ENCODE data around the gene LLGL2. TPM values are rescaled to one million over a fixed set of nuclear protein-coding genes. Genes with fewer than 3 reads are reported as not detected.
A peak's percentile ranks its signal among the peaks of the same experiment; 100 is the strongest.
"Not testable (repeated sequence)": the region's sequence is repeated elsewhere in the genome, so short reads cannot be mapped to it uniquely, and the experiment has no call there.

Gene LLGL2
- total RNA-seq, 1 experiment from 2014 or later, result 10.8 TPM

- intact Hi-C loops (cut with micrococcal nuclease; ENCODE audit: unreplicated experiment), result loop anchor here (5.0 kb wide), 1 partner anchor 70 kb away; the partner anchor contains the start of gene MYO15B
- POLR2A ChIA-PET (ENCODE audit: low non-redundant PET), result no interaction called here
- BruUV-seq (replicated peaks), result no TSS peak
These were observed 8.1 kb upstream of the LLGL2 start for GRCh38 chr17:75517297-75517865.

GRCh38 chr17:75518201-75518600, 7.3 kb upstream of the LLGL2 start:
- BruUV-seq (replicated peaks), result no TSS peak
- intact Hi-C loops (cut with micrococcal nuclease; ENCODE audit: unreplicated experiment), result loop anchor here (5.0 kb wide), 1 partner anchor 69 kb away; the partner anchor contains the start of gene MYO15B
- Histone ChIP-seq H3K4me3 (ENCODE audit: low read depth, low read length, poor library complexity, severe bottlenecking) (no peak overlapping the region), H3K9me3 (ENCODE audit: low read depth, low read length, poor library complexity, severe bottlenecking) (no peaks in the 10 kb centered on the region), H3K27ac (ENCODE audit: low read depth, low read length, poor library complexity, severe bottlenecking) (no peak overlapping the region), H3K27me3 (replicated peaks; ENCODE audit: insufficient read depth, low read depth, low read length, poor library complexity) (no peaks in the 10 kb centered on the region), H3K4me1 (ENCODE audit: insufficient read depth, low read length, poor library complexity, severe bottlenecking) (no peaks in the 10 kb centered on the region), H3K36me3 (ENCODE audit: insufficient read depth, low read length, poor library complexity, severe bottlenecking) (peaks cover 15% of the 10 kb centered on the region)
- POLR2A ChIA-PET (ENCODE audit: low non-redundant PET), result no interaction called here
- DNase-seq (ENCODE audit: low spot score), result no peak
- TF ChIP-seq, protein P1, sequence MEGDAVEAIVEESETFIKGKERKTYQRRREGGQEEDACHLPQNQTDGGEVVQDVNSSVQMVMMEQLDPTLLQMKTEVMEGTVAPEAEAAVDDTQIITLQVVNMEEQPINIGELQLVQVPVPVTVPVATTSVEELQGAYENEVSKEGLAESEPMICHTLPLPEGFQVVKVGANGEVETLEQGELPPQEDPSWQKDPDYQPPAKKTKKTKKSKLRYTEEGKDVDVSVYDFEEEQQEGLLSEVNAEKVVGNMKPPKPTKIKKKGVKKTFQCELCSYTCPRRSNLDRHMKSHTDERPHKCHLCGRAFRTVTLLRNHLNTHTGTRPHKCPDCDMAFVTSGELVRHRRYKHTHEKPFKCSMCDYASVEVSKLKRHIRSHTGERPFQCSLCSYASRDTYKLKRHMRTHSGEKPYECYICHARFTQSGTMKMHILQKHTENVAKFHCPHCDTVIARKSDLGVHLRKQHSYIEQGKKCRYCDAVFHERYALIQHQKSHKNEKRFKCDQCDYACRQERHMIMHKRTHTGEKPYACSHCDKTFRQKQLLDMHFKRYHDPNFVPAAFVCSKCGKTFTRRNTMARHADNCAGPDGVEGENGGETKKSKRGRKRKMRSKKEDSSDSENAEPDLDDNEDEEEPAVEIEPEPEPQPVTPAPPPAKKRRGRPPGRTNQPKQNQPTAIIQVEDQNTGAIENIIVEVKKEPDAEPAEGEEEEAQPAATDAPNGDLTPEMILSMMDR (conservative IDR thresholded peaks at IDR 0.05; ENCODE audit: low read depth, low read length), result no peak
- no peak for TF ChIP-seq EZH2 (IDR thresholded peaks at IDR 0.05; ENCODE audit: borderline replicate concordance, low read depth, low read length, poor library complexity, severe bottlenecking)
- CTCF ChIA-PET, result no interaction called here

More at GRCh38 chr17:75517297-75517865, 8.1 kb upstream of the LLGL2 start:
- Histone ChIP-seq H3K27me3 (replicated peaks; ENCODE audit: insufficient read depth, low read depth, low read length, poor library complexity) (no peaks in the 10 kb centered on the region), H3K4me3 (ENCODE audit: low read depth, low read length, poor library complexity, severe bottlenecking) (peak overlapping the region; percentile 87), H3K9me3 (ENCODE audit: low read depth, low read length, poor library complexity, severe bottlenecking) (no peaks in the 10 kb centered on the region), H3K36me3 (ENCODE audit: insufficient read depth, low read length, poor library complexity, severe bottlenecking) (peaks cover 15% of the 10 kb centered on the region), H3K27ac (ENCODE audit: low read depth, low read length, poor library complexity, severe bottlenecking) (no peak overlapping the region), H3K4me1 (ENCODE audit: insufficient read depth, low read length, poor library complexity, severe bottlenecking) (no peaks in the 10 kb centered on the region)
- CTCF ChIA-PET, result interaction anchor here (0.6 kb wide), 1 partner anchor 56 kb away, joined by 5 read pairs; no protein-coding TSS in a partner anchor
- no peak for DNase-seq (ENCODE audit: low spot score)
- TF ChIP-seq, protein P1 (conservative IDR thresholded peaks at IDR 0.05; ENCODE audit: low read depth, low read length), result no peak
- no peak for TF ChIP-seq EZH2 (IDR thresholded peaks at IDR 0.05; ENCODE audit: borderline replicate concordance, low read depth, low read length, poor library complexity, severe bottlenecking)

DNA sequence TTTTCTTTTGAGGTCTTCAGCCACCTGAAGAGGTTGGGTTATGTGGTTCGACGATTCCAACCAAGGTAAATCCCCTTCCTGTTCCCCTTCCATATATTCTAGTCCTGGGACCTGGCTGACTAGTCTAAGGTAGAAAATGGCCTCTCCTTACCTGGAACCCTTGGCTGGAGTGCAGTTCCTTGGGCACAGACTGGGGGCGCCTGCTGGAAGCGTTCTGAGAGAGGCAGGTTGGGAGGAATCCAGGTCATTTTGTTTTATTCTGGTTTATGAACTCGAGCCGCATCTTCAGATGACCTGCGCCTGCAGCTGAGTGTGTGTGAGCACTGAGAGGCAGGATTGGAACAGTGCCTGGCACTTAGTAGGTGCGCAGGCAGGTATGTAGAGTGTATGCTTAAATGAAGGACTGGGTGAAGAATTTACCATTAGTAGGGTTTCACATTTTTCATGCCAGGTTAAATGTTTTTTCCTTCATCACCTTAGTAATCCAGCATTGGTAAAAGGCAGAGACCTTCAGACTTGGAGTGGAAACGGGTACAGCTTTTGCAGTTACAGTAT, 6.4 kb upstream of the LLGL2 start:
- no peaks in the 10 kb centered on the region for H3K9me3 ChIP-seq (ENCODE audit: low read depth, low read length, poor library complexity, severe bottlenecking)
- POLR2A ChIA-PET (ENCODE audit: low non-redundant PET), result no interaction called here
- DNase-seq (ENCODE audit: low spot score), result no peak
- BruUV-seq (replicated peaks), result no TSS peak
- CTCF ChIA-PET, result no interaction called here
- H3K4me3 ChIP-seq (ENCODE audit: low read depth, low read length, poor library complexity, severe bottlenecking), result no peak overlapping the region
- H3K27me3 ChIP-seq (replicated peaks; ENCODE audit: insufficient read depth, low read depth, low read length, poor library complexity), result no peaks in the 10 kb centered on the region
- H3K4me1 ChIP-seq (ENCODE audit: insufficient read depth, low read length, poor library complexity, severe bottlenecking), result no peaks in the 10 kb centered on the region
- intact Hi-C loops (cut with micrococcal nuclease; ENCODE audit: unreplicated experiment), result loop anchor here (5.0 kb wide), 1 partner anchor 68 kb away; the partner anchor contains the start of gene MYO15B
- TF ChIP-seq EZH2 (IDR thresholded peaks at IDR 0.05; ENCODE audit: borderline replicate concordance, low read depth, low read length, poor library complexity, severe bottlenecking), result no peak
- TF ChIP-seq, protein P1 (conservative IDR thresholded peaks at IDR 0.05; ENCODE audit: low read depth, low read length), result no peak
- H3K36me3 ChIP-seq (ENCODE audit: insufficient read depth, low read length, poor library complexity, severe bottlenecking), result peaks cover 11% of the 10 kb centered on the region
- no peak overlapping the region for H3K27ac ChIP-seq (ENCODE audit: low read depth, low read length, poor library complexity, severe bottlenecking)

- H3K27ac ChIP-seq (ENCODE audit: low read depth, low read length, poor library complexity, severe bottlenecking); CTCF ChIA-PET; H3K4me3 ChIP-seq (ENCODE audit: low read depth, low read length, poor library complexity, severe bottlenecking); H3K4me1 ChIP-seq (ENCODE audit: insufficient read depth, low read length, poor library complexity, severe bottlenecking); H3K27me3 ChIP-seq (replicated peaks; ENCODE audit: insufficient read depth, low read depth, low read length, poor library complexity); H3K9me3 ChIP-seq (ENCODE audit: low read depth, low read length, poor library complexity, severe bottlenecking); DNase-seq (ENCODE audit: low spot score); BruUV-seq (replicated peaks); intact Hi-C loops (cut with micrococcal nuclease; ENCODE audit: unreplicated experiment): not testable (repeated sequence)
- POLR2A ChIA-PET (ENCODE audit: low non-redundant PET), result interaction anchor here (0.7 kb wide), 1 partner anchor 35 kb away, joined by 4 read pairs; no protein-coding TSS in a partner anchor
- H3K36me3 ChIP-seq (ENCODE audit: insufficient read depth, low read length, poor library complexity, severe bottlenecking), result peaks cover 11% of the 10 kb centered on the region
These were observed 5.1 kb upstream of the LLGL2 start for GRCh38 chr17:75520413-75520812.

All from A673 (cell line).